Liver (tissue), 3 donors: ENCODE results near the gene VTN.
A peak's percentile ranks its signal among the peaks of the same experiment; 100 is the strongest.

Source experiments
- ATF3 ChIP-seq: IDR thresholded peaks from 2 replicates; pipeline ENCODE4 v1.6.1; 2016; ENCODE audit warnings: antibody characterized with exemption
- CTCF ChIP-seq: fragments of 150-350 bp; IDR thresholded peaks from 2 replicates; pipeline ENCODE4 v1.5.1; 2017; ENCODE audit warnings: improper control_type of control experiment, low read depth, low read length; ENCODE audit not compliant: missing input control
- GABPA ChIP-seq, 2 donors: IDR thresholded peaks in 1 of 2; conservative IDR thresholded peaks in 1 of 2; 2 replicates each; pipeline ENCODE4 v1.6.1; 2016; ENCODE audit warnings: antibody characterized with exemption in 2 of 2, mild to moderate bottlenecking in 1 of 2, moderate library complexity in 1 of 2
- MAX ChIP-seq: IDR thresholded peaks from 2 replicates; pipeline ENCODE4 v1.6.1; 2016; ENCODE audit warnings: antibody characterized with exemption
- SP1 ChIP-seq: IDR thresholded peaks from 2 replicates; pipeline ENCODE4 v1.6.1; 2018; ENCODE audit warnings: antibody characterized with exemption, mild to moderate bottlenecking
- YY1 ChIP-seq: IDR thresholded peaks from 2 replicates; pipeline ENCODE4 v1.6.1; 2016; ENCODE audit warnings: antibody characterized with exemption, mild to moderate bottlenecking
- donor health status: healthy.
- donor health status: healthy.

- TF ChIP-seq YY1, result no peak
- TF ChIP-seq MAX, result no peak
- no peak for TF ChIP-seq CTCF
- TF ChIP-seq GABPA (IDR thresholded peaks at IDR 0.05 in 1 of 2, conservative IDR thresholded peaks at IDR 0.05 in 1 of 2), result no peak
- no peak for TF ChIP-seq ATF3
- TF ChIP-seq SP1, result peak; percentile 72
These were observed 28.3 kb upstream of the VTN start for GRCh38 chr17:28398280-28398981.
